HCT116 (cell line): ENCODE measurements around the gene ASGR1. TPM values are rescaled to one million over a fixed set of nuclear protein-coding genes. Genes with fewer than 3 reads are reported as not detected.

ENCODE experiments used
- ATAC-seq: fragments of 200-7000 bp; cut with Tn5 transposase; 2 replicates; pipeline ENCODE4 v1.9.1; 2020; ENCODE audit warnings: mild to moderate bottlenecking, moderate library complexity
- BruUV-seq: library from RNA; stranded (reverse); fragments of 400-500 nt; replicated peaks from 2 replicates; lab custom pipeline; 2021; lab: Mats Ljungman, UMichigan
- CTCF ChIA-PET: fragments of 300-600 bp; sonication (Branson Sonifier 250); formaldehyde crosslinking; loops from one replicate; lab custom pipeline; 2021; ENCODE audit warnings: antibody characterized with exemption; lab: Charles Lee
- POLR2A ChIA-PET: fragments of 300-600, 350-600 bp; sonication (Branson Sonifier 250); formaldehyde crosslinking; loops from one replicate; lab custom pipeline; 2021; ENCODE audit warnings: antibody characterized with exemption; lab: Charles Lee
- RAD21 ChIA-PET, 2 experiments: fragments of 300-600 bp; sonication (Branson Sonifier 250); formaldehyde crosslinking; loops; one replicate each; lab custom pipeline; 2023; ENCODE audit warnings: low total read pairs in 2 of 2; ENCODE audit not compliant: uncharacterized antibody in 2 of 2, unreplicated experiment in 2 of 2, low non-redundant PET in 1 of 2; lab: Charles Lee
- DNase-seq: peaks from one replicate; pipeline ENCODE4 v3.0.0-alpha.2; 2010; ENCODE audit warnings: low read depth, low spot score
- H2AFZ ChIP-seq: fragments of 200-600 bp; shearing (Covaris generic), sonication (generic); 2 replicates; pipeline ENCODE4 v1.6.1; 2017; ENCODE audit warnings: low read depth, mixed run types, mixed read lengths, antibody characterized with exemption, low read length; ENCODE audit not compliant: poor library complexity, severe bottlenecking
- H3K27ac ChIP-seq: 2 replicates; pipeline ENCODE4 v1.5.1; 2012; ENCODE audit warnings: low read depth, low read length
- H3K27me3 ChIP-seq: fragments of 200-600 bp; sonication (generic); 2 replicates; pipeline ENCODE4 v1.6.1; 2016; ENCODE audit warnings: mixed run types, low read length, mixed read lengths; ENCODE audit not compliant: insufficient read depth
- H3K36me3 ChIP-seq, 2 experiments: fragments of 200-500 bp in 1 of 2; fragments of 200-600 bp in 1 of 2; sonication (Bioruptor generic) in 1 of 2; sonication (generic) in 1 of 2; 2 replicates each; pipeline versions ENCODE4 v1.5.1 to v1.6.1; 2014 to 2016; ENCODE audit warnings: low read length in 2 of 2, inconsistent platforms in 1 of 2, mixed read lengths in 1 of 2, mixed run types in 1 of 2; ENCODE audit not compliant: insufficient read depth in 2 of 2, control insufficient read depth in 1 of 2
- H3K4me1 ChIP-seq, 2 experiments: fragments of 200-600 bp in 1 of 2; sonication (generic) in 1 of 2; 2 replicates each; pipeline versions ENCODE4 v1.5.1 to v1.6.1; 2012 to 2017; ENCODE audit warnings: low read length in 2 of 2, inconsistent platforms in 1 of 2, mild to moderate bottlenecking in 1 of 2, mixed read lengths in 1 of 2, mixed run types in 1 of 2, moderate library complexity in 1 of 2; ENCODE audit not compliant: insufficient read depth in 2 of 2, control insufficient read depth in 1 of 2
- H3K4me2 ChIP-seq: fragments of 200-600 bp; sonication (generic); 2 replicates; pipeline ENCODE4 v1.6.1; 2017; ENCODE audit warnings: mixed run types, low read length, mixed read lengths
- H3K4me3 ChIP-seq, 2 experiments: fragments of 200-600 bp in 1 of 2; sonication (generic) in 1 of 2; replicated peaks in 1 of 2; 2 replicates each; pipeline ENCODE4 v1.5.1; 2011 to 2016; ENCODE audit warnings: low read length in 2 of 2, control low read depth in 1 of 2, low read depth in 1 of 2, mild to moderate bottlenecking in 1 of 2, mixed read lengths in 1 of 2, mixed run types in 1 of 2
- H3K79me2 ChIP-seq: fragments of 200-600 bp; sonication (generic); 2 replicates; pipeline ENCODE4 v1.6.1; 2017; ENCODE audit warnings: mild to moderate bottlenecking, mixed run types, low read length, moderate library complexity, mixed read lengths; ENCODE audit not compliant: insufficient read depth
- H3K9ac ChIP-seq: fragments of 200-600 bp; sonication (generic); 2 replicates; pipeline ENCODE4 v1.6.1; 2016; ENCODE audit warnings: low read length, mixed read lengths
- H3K9me2 ChIP-seq: fragments of 200-600 bp; sonication (generic), shearing (Covaris generic); 2 replicates; pipeline ENCODE4 v1.6.1; 2017; ENCODE audit warnings: mixed run types, mild to moderate bottlenecking, moderate library complexity; ENCODE audit not compliant: insufficient read depth
- H3K9me3 ChIP-seq, 2 experiments: fragments of 200-500 bp in 1 of 2; fragments of 200-600 bp in 1 of 2; sonication (Bioruptor generic) in 1 of 2; sonication (generic) in 1 of 2; 2 replicates each; pipeline ENCODE4 v1.6.1; 2014 to 2017; ENCODE audit warnings: low read length in 2 of 2, mixed read lengths in 2 of 2, inconsistent platforms in 1 of 2, low read depth in 1 of 2, mild to moderate bottlenecking in 1 of 2, mixed run types in 1 of 2, moderate library complexity in 1 of 2; ENCODE audit not compliant: control insufficient read depth in 1 of 2, insufficient read depth in 1 of 2
- H4K20me1 ChIP-seq: fragments of 200-600 bp; sonication (generic), shearing (Covaris generic); 2 replicates; pipeline ENCODE4 v1.6.1; 2017; ENCODE audit warnings: mixed run types, mild to moderate bottlenecking, moderate library complexity; ENCODE audit not compliant: insufficient read depth
- CBX3 ChIP-seq: IDR thresholded peaks from 2 replicates; pipeline ENCODE4 v1.6.1; 2012; ENCODE audit warnings: low read depth
- EZH2phosphoT487 ChIP-seq: fragments of 200-600 bp; IDR thresholded peaks from 2 replicates; pipeline ENCODE4 v1.6.1; 2018; ENCODE audit warnings: antibody characterized with exemption, borderline replicate concordance
- JUND ChIP-seq: IDR thresholded peaks from 2 replicates; pipeline ENCODE4 v1.6.1; 2012
- SIN3A ChIP-seq: IDR thresholded peaks from 2 replicates; pipeline ENCODE4 v1.6.1; 2012; ENCODE audit warnings: low read depth
- SP1 ChIP-seq: IDR thresholded peaks from 2 replicates; pipeline ENCODE4 v1.6.1; 2012; ENCODE audit warnings: low read depth
- YY1 ChIP-seq: IDR thresholded peaks from 2 replicates; pipeline ENCODE4 v1.6.1; 2011; ENCODE audit warnings: low read length, low read depth, moderate library complexity, mild to moderate bottlenecking; ENCODE audit not compliant: insufficient replicate concordance; ENCODE audit errors: extremely low read depth
- intact Hi-C: fragments of 100-400 bp; cut with micrococcal nuclease; formaldehyde crosslinking; loops from 2 replicates; pipeline ENCODE4 v1.10.0; 2022
- total RNA-seq: library from RNA; stranded (reverse); gene quantifications from one replicate; pipeline ENCODE4 v1.2.1, GENCODE V29; 2021; ENCODE audit not compliant: unreplicated experiment
- TF ChIP-seq, protein P1 (sequence below): IDR thresholded peaks from 2 replicates; pipeline ENCODE4 v1.6.1; 2012
- TF ChIP-seq, protein P2 (sequence below): IDR thresholded peaks from 2 replicates; pipeline ENCODE4 v1.6.1; 2012; ENCODE audit warnings: low read depth

The ASGR1 gene
- total RNA-seq, 1 experiment from 2014 or later: 1.2 TPM

DNA sequence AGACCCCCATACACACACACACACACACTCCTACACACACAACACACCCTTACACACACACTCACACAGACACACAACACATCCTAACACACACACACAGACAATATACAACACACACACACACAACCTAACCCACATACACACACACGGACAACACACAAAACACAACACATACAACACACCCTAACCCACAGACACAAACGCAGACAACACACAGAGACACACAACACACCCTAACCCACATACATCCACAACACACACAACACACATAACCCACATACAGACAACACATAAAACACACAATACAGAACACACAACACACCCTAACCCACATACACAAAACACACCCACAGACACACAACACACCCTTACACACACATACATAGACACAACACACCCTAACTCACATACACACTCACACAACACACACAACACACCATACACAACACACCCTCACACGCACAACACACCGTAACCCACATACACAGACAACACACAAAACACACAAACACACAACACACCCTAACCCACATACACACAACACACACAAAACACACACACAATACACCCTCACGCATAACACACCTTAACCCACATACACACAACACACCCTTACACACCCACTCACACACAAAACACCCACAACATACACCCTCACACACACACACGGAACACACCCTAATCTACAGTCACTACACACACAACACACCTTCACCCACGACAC is 4.4 kb downstream of the ASGR1 start:
- intact Hi-C loops: no loop called here
- CTCF ChIA-PET: no interaction called here

More for the DNA sequence above, 4.4 kb downstream of the ASGR1 start:
- Histone ChIP-seq H3K4me1 (peaks cover 7 to 15% of the 10 kb centered on the region in 2 experiments), H4K20me1 (no peaks in the 10 kb centered on the region), H3K4me3 (no peak overlapping the region), H3K4me2 (no peak overlapping the region), H3K36me3 (no peaks in the 10 kb centered on the region), H2AFZ (no peak overlapping the region), H3K79me2 (no peaks in the 10 kb centered on the region), H3K9ac (no peak overlapping the region), H3K27ac (no peak overlapping the region), H3K27me3 (no peaks in the 10 kb centered on the region), H3K9me3 (peaks cover 0 to 7% of the 10 kb centered on the region in 2 experiments; a peak in 1 of 4 replicates), H3K9me2 (no peaks in the 10 kb centered on the region)
- ChIA-PET RAD21 (no interaction called here), POLR2A (no interaction called here)
- no TSS peak for BruUV-seq
- no peak for TF ChIP-seq SIN3A
- TF ChIP-seq JUND: no peak
- TF ChIP-seq, protein P1, sequence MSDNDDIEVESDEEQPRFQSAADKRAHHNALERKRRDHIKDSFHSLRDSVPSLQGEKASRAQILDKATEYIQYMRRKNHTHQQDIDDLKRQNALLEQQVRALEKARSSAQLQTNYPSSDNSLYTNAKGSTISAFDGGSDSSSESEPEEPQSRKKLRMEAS: no peak
- TF ChIP-seq, protein P2, sequence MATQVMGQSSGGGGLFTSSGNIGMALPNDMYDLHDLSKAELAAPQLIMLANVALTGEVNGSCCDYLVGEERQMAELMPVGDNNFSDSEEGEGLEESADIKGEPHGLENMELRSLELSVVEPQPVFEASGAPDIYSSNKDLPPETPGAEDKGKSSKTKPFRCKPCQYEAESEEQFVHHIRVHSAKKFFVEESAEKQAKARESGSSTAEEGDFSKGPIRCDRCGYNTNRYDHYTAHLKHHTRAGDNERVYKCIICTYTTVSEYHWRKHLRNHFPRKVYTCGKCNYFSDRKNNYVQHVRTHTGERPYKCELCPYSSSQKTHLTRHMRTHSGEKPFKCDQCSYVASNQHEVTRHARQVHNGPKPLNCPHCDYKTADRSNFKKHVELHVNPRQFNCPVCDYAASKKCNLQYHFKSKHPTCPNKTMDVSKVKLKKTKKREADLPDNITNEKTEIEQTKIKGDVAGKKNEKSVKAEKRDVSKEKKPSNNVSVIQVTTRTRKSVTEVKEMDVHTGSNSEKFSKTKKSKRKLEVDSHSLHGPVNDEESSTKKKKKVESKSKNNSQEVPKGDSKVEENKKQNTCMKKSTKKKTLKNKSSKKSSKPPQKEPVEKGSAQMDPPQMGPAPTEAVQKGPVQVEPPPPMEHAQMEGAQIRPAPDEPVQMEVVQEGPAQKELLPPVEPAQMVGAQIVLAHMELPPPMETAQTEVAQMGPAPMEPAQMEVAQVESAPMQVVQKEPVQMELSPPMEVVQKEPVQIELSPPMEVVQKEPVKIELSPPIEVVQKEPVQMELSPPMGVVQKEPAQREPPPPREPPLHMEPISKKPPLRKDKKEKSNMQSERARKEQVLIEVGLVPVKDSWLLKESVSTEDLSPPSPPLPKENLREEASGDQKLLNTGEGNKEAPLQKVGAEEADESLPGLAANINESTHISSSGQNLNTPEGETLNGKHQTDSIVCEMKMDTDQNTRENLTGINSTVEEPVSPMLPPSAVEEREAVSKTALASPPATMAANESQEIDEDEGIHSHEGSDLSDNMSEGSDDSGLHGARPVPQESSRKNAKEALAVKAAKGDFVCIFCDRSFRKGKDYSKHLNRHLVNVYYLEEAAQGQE: no peak
- TF ChIP-seq SP1: no peak
- TF ChIP-seq EZH2phosphoT487: no peak
- TF ChIP-seq YY1: no peak
- TF ChIP-seq CBX3: no peak
- DNase-seq (no peak), ATAC-seq (no peak)
